CD14-positive monocyte (primary cell): Measurements from ENCODE around the gene PWP2. TPM values are rescaled to one million over a fixed set of nuclear protein-coding genes. Genes with fewer than 3 reads are reported as not detected.

ENCODE experiments used
- DNase-seq, 3 donors: peaks; one replicate each; pipeline ENCODE4 v3.0.0-alpha.2; 2011 to 2022
- H2AFZ ChIP-seq: 2 replicates; pipeline ENCODE4 v1.6.0; 2012; ENCODE audit warnings: mild to moderate bottlenecking, low read depth, low read length, inconsistent platforms; ENCODE audit not compliant: insufficient read depth, poor library complexity, severe bottlenecking
- H3K27ac ChIP-seq, 2 donors: 1 replicate in 1 of 2; 2 replicates in 1 of 2; pipeline ENCODE4 v1.5.1; 2012 to 2013; ENCODE audit warnings: low read length in 2 of 2, control low read depth in 1 of 2, inconsistent platforms in 1 of 2, low read depth in 1 of 2, mild to moderate bottlenecking in 1 of 2
- H3K27me3 ChIP-seq, 2 donors: one replicate each; pipeline versions ENCODE4 v1.6.0 to v1.6.1; 2011 to 2013; ENCODE audit warnings: low read length in 2 of 2; ENCODE audit not compliant: control insufficient read depth in 2 of 2, insufficient read depth in 2 of 2
- H3K36me3 ChIP-seq, 2 donors: replicated peaks in 1 of 2; 1 replicate in 1 of 2; 2 replicates in 1 of 2; pipeline versions ENCODE4 v1.5.1 to v1.6.1; 2012 to 2013; ENCODE audit warnings: low read length in 2 of 2, control low read depth in 1 of 2, inconsistent platforms in 1 of 2, mild to moderate bottlenecking in 1 of 2; ENCODE audit not compliant: insufficient read depth in 2 of 2, control insufficient read depth in 1 of 2
- H3K4me1 ChIP-seq, 2 donors: 1 replicate in 1 of 2; 2 replicates in 1 of 2; pipeline versions ENCODE4 v1.5.1 to v1.6.1; 2012 to 2013; ENCODE audit warnings: low read length in 2 of 2, control low read depth in 1 of 2, inconsistent platforms in 1 of 2, mild to moderate bottlenecking in 1 of 2, moderate library complexity in 1 of 2; ENCODE audit not compliant: insufficient read depth in 2 of 2, control insufficient read depth in 1 of 2
- H3K4me2 ChIP-seq: replicated peaks from 2 replicates; pipeline ENCODE3; 2012; ENCODE audit warnings: low read length, moderate library complexity, mild to moderate bottlenecking; ENCODE audit not compliant: poor library complexity, severe bottlenecking; ENCODE audit errors: extremely low read depth
- H3K4me3 ChIP-seq, 3 experiments: fragments of 200-600 bp in 1 of 3; sonication (generic) in 1 of 3; replicated peaks in 1 of 3; 1 replicate in 2 of 3; 2 replicates in 1 of 3; pipeline ENCODE4 v1.5.1; 2011 to 2013; ENCODE audit warnings: low read length in 3 of 3, mild to moderate bottlenecking in 3 of 3, control low read depth in 2 of 3, low read depth in 2 of 3, inconsistent platforms in 1 of 3, moderate library complexity in 1 of 3
- H3K79me2 ChIP-seq: 2 replicates; pipeline ENCODE4 v1.6.0; 2012; ENCODE audit warnings: mild to moderate bottlenecking, control low read depth, inconsistent platforms, low read length, moderate library complexity; ENCODE audit not compliant: insufficient read depth
- H3K9ac ChIP-seq: 2 replicates; pipeline ENCODE4 v1.6.0; 2017; ENCODE audit warnings: low read length, mild to moderate bottlenecking; ENCODE audit not compliant: insufficient read depth, poor library complexity, severe bottlenecking
- H3K9me3 ChIP-seq, 2 donors: replicated peaks in 1 of 2; 1 replicate in 1 of 2; 2 replicates in 1 of 2; pipeline versions ENCODE4 v1.5.1 to v1.6.1; 2012 to 2013; ENCODE audit warnings: low read length in 2 of 2, control low read depth in 1 of 2; ENCODE audit not compliant: control insufficient read depth in 1 of 2, insufficient read depth in 1 of 2
- H4K20me1 ChIP-seq: 2 replicates; pipeline ENCODE4 v1.6.0; 2012; ENCODE audit warnings: mild to moderate bottlenecking, low read length, control low read depth, moderate library complexity; ENCODE audit not compliant: insufficient read depth
- H3K27ac Mint-ChIP-seq, 7 donors: one replicate each; pipeline ENCODE4 v1.8.0; 2020; ENCODE audit warnings: mild to moderate bottlenecking in 7 of 7, mixed read lengths in 7 of 7, moderate library complexity in 6 of 7, inconsistent platforms in 2 of 7
- H3K27me3 Mint-ChIP-seq, 3 donors: one replicate each; pipeline ENCODE4 v1.8.0; 2021 to 2022; ENCODE audit warnings: low read depth in 3 of 3, mild to moderate bottlenecking in 3 of 3, mixed read lengths in 3 of 3, moderate library complexity in 3 of 3, inconsistent platforms in 1 of 3
- H3K36me3 Mint-ChIP-seq, 2 donors: one replicate each; pipeline ENCODE4 v1.8.0; 2020; ENCODE audit warnings: mixed read lengths in 2 of 2, inconsistent platforms in 1 of 2, mild to moderate bottlenecking in 1 of 2
- H3K4me1 Mint-ChIP-seq: one replicate; pipeline ENCODE4 v1.8.0; 2020; ENCODE audit warnings: mild to moderate bottlenecking, mixed read lengths
- H3K4me3 Mint-ChIP-seq, 2 donors: one replicate each; pipeline ENCODE4 v1.8.0; 2020; ENCODE audit warnings: mild to moderate bottlenecking in 2 of 2, mixed read lengths in 2 of 2, moderate library complexity in 1 of 2
- H3K9me3 Mint-ChIP-seq, 7 donors: one replicate each; pipeline ENCODE4 v1.8.0; 2020 to 2022; ENCODE audit warnings: mixed read lengths in 7 of 7, mild to moderate bottlenecking in 6 of 7, moderate library complexity in 6 of 7, inconsistent platforms in 2 of 7
- WGBS: methylation state at CpG from one replicate; pipeline ENCODE4 v1.1.5; 2013; ENCODE audit warnings: missing lambda C conversion rate; ENCODE audit not compliant: insufficient coverage; 5-methylcytosine and 5-hydroxymethylcytosine counted together
- intact Hi-C, 2 donors: fragments of 100-400 bp; cut with micrococcal nuclease; formaldehyde crosslinking; loops; one replicate each; pipeline versions ENCODE4 v1.15.0 to v1.15.1; 2023
- polyA plus RNA-seq, 3 donors: library from polyadenylated mRNA; depleted of rRNA in 1 of 3; unstranded in 2 of 3; stranded (reverse) in 1 of 3; fragments of 300-500 nt in 2 of 3; fragments of >200 nt in 1 of 3; fragmentation: Illumina TruSeq in 2 of 3; gene quantifications; 1 replicate in 2 of 3; 2 replicates in 1 of 3; pipeline ENCODE4 v1.2.3, GENCODE V29; 2012 to 2021
- TF ChIP-seq, protein P1 (sequence below): fragments of 200-600 bp; IDR thresholded peaks from one replicate; pipeline ENCODE4 v1.8.0; 2022; ENCODE audit warnings: antibody characterized with exemption, mild to moderate bottlenecking

PWP2 gene
- polyA plus RNA-seq, 3 donors = 2.1 to 4.4 (median 4.4) TPM

GRCh38 chr21:44065428-44065827 is 41.8 kb upstream of the PWP2 start:
- peaks cover 0 to 2% (median 0%) of the 10 kb centered on the region in 3 donors for H3K27me3 Mint-ChIP-seq
- peak overlapping the region in 1 of 2 donors; percentile 36 for H3K27ac ChIP-seq
- H3K36me3 ChIP-seq = peaks cover 56 to 88% of the 10 kb centered on the region in 2 donors
- 11% methylated on average over 7 of the region's 9 CpGs for WGBS
- no peaks in the 10 kb centered on the region for H3K27me3 ChIP-seq
- H3K4me3 Mint-ChIP-seq = no peak overlapping the region
- peaks cover 13% of the 10 kb centered on the region for H3K4me1 Mint-ChIP-seq
- H3K9me3 Mint-ChIP-seq = no peaks in the 10 kb centered on the region
- H3K9me3 ChIP-seq = no peaks in the 10 kb centered on the region
- H3K79me2 ChIP-seq = peaks cover 45% of the 10 kb centered on the region
- TF ChIP-seq, protein P1, sequence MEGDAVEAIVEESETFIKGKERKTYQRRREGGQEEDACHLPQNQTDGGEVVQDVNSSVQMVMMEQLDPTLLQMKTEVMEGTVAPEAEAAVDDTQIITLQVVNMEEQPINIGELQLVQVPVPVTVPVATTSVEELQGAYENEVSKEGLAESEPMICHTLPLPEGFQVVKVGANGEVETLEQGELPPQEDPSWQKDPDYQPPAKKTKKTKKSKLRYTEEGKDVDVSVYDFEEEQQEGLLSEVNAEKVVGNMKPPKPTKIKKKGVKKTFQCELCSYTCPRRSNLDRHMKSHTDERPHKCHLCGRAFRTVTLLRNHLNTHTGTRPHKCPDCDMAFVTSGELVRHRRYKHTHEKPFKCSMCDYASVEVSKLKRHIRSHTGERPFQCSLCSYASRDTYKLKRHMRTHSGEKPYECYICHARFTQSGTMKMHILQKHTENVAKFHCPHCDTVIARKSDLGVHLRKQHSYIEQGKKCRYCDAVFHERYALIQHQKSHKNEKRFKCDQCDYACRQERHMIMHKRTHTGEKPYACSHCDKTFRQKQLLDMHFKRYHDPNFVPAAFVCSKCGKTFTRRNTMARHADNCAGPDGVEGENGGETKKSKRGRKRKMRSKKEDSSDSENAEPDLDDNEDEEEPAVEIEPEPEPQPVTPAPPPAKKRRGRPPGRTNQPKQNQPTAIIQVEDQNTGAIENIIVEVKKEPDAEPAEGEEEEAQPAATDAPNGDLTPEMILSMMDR = no peak
- no peak overlapping the region for H3K4me2 ChIP-seq
- peak; percentile 46 to 70 (median 50) for DNase-seq
- H3K9ac ChIP-seq = no peak overlapping the region
- H3K27ac Mint-ChIP-seq = peak overlapping the region in 4 of 7 donors; percentile 39 to 86 (median 56)
- peaks cover 3 to 7% of the 10 kb centered on the region in 2 donors for H3K4me1 ChIP-seq
- H4K20me1 ChIP-seq = peaks cover 77% of the 10 kb centered on the region
- no peak overlapping the region for H2AFZ ChIP-seq
- intact Hi-C loops = no loop called here
- H3K36me3 Mint-ChIP-seq = peaks cover 70 to 87% of the 10 kb centered on the region in 2 donors
- H3K4me3 ChIP-seq = no peak overlapping the region

DNA sequence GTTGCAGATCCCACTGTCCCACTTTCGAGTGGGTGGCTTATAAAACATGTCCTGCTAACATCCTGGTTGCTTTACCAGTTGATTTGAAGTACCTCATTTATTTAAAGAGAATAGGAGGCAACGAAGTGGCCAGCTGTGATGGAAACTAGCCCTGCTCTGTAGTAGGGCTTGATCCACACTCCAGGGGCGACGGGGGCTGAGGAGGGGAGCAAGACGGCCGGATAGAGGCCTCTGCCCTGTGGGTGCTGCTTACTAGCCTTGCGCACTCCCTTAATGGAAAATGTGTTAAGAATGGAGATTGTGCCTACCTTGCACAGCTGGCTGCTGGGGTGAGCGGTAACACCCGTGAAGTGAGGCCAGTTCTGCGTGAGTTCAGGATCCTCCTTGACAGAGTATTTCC is 41.1 kb upstream of the PWP2 start:
- WGBS = 92% methylated on average over 4 of the region's 10 CpGs
- TF ChIP-seq, protein P1 = no peak
- Mint-ChIP-seq H3K27me3 (peaks cover 0 to 2% (median 0%) of the 10 kb centered on the region in 3 donors), H3K4me3 (no peak overlapping the region), H3K27ac (peak overlapping the region in 3 of 7 donors; percentile 33 to 86 (median 41)), H3K4me1 (peaks cover 13% of the 10 kb centered on the region), H3K36me3 (peaks cover 73 to 89% of the 10 kb centered on the region in 2 donors), H3K9me3 (no peaks in the 10 kb centered on the region)
- Histone ChIP-seq H2AFZ (no peak overlapping the region), H3K79me2 (peaks cover 51% of the 10 kb centered on the region), H3K4me2 (no peak overlapping the region), H3K4me1 (peaks cover 3 to 7% of the 10 kb centered on the region in 2 donors), H4K20me1 (peaks cover 84% of the 10 kb centered on the region), H3K27ac (peak overlapping the region in 1 of 2 donors; percentile 36), H3K36me3 (peaks cover 59 to 95% of the 10 kb centered on the region in 2 donors), H3K4me3 (no peak overlapping the region), H3K27me3 (no peaks in the 10 kb centered on the region), H3K9me3 (no peaks in the 10 kb centered on the region), H3K9ac (no peak overlapping the region)
- intact Hi-C loops = no loop called here
- DNase-seq = no peak
